MCF 10A (cell line): Measurements from ENCODE around the gene MIS12. TPM values are rescaled to one million over a fixed set of nuclear protein-coding genes. Genes with fewer than 3 reads are reported as not detected.

Experiments used
- BruUV-seq: library from RNA; stranded (reverse); fragments of 400-500 nt; replicated peaks from 2 replicates; lab custom pipeline; 2021; lab: Mats Ljungman, UMichigan
- CTCF ChIA-PET: fragments of 300-600 bp; sonication (Branson Sonifier 250); formaldehyde crosslinking; extraction: SDS; loops from one replicate; lab custom pipeline; 2021; ENCODE audit warnings: antibody characterized with exemption, inconsistent platforms; lab: Yijun Ruan, JAX
- POLR2A ChIA-PET: fragments of 300-600, 350-650 bp; sonication (Branson Sonifier 250); formaldehyde crosslinking; extraction: SDS; loops from one replicate; lab custom pipeline; 2020; ENCODE audit warnings: antibody characterized with exemption, inconsistent platforms; lab: Yijun Ruan, JAX
- DNase-seq: peaks from one replicate; pipeline ENCODE4 v3.0.0-alpha.2; 2018; ENCODE audit not compliant: unreplicated experiment
- H3K27ac Mint-ChIP-seq: one replicate; pipeline ENCODE4 v1.8.0; 2022; ENCODE audit warnings: mild to moderate bottlenecking, low read depth, mixed read lengths; ENCODE audit not compliant: unreplicated experiment
- H3K27me3 Mint-ChIP-seq: one replicate; pipeline ENCODE4 v1.8.0; 2022; ENCODE audit warnings: mixed read lengths; ENCODE audit not compliant: insufficient read depth, unreplicated experiment
- H3K36me3 Mint-ChIP-seq: one replicate; pipeline ENCODE4 v1.8.0; 2022; ENCODE audit warnings: mild to moderate bottlenecking, moderate library complexity, mixed read lengths; ENCODE audit not compliant: insufficient read depth, unreplicated experiment
- H3K4me1 Mint-ChIP-seq: one replicate; pipeline ENCODE4 v1.8.0; 2022; ENCODE audit warnings: mixed read lengths; ENCODE audit not compliant: insufficient read depth, unreplicated experiment
- H3K4me3 Mint-ChIP-seq: one replicate; pipeline ENCODE4 v1.8.0; 2022; ENCODE audit warnings: mild to moderate bottlenecking, moderate library complexity, mixed read lengths; ENCODE audit not compliant: unreplicated experiment
- H3K9me3 Mint-ChIP-seq: one replicate; pipeline ENCODE4 v1.8.0; 2022; ENCODE audit warnings: mixed read lengths; ENCODE audit not compliant: unreplicated experiment
- CTCF ChIP-seq: fragments of 200-600 bp; IDR thresholded peaks from one replicate; pipeline ENCODE4 v1.8.0; 2022; ENCODE audit warnings: antibody characterized with exemption, mild to moderate bottlenecking; ENCODE audit not compliant: unreplicated experiment
- intact Hi-C: fragments of 100-400 bp; cut with micrococcal nuclease; formaldehyde crosslinking; loops from 2 replicates; pipeline ENCODE4 v1.14.1; 2022
- total RNA-seq: library from RNA; stranded (reverse); gene quantifications from 2 replicates; pipeline ENCODE4 v1.2.3, GENCODE V29; 2022

The MIS12 gene
- total RNA-seq, 1 experiment from 2014 or later, result 32.8 TPM

GRCh38 chr17:5540321-5540720 is 54.0 kb downstream of the MIS12 start:
- H3K4me3 Mint-ChIP-seq, result no peak overlapping the region
- no peaks in the 10 kb centered on the region for H3K4me1 Mint-ChIP-seq
- ChIA-PET CTCF (no interaction called here), POLR2A (no interaction called here)
- no peak for TF ChIP-seq CTCF
- no peaks in the 10 kb centered on the region for H3K27me3 Mint-ChIP-seq
- no peaks in the 10 kb centered on the region for H3K9me3 Mint-ChIP-seq
- peaks cover 29% of the 10 kb centered on the region for H3K36me3 Mint-ChIP-seq
- no TSS peak for BruUV-seq
- no peak overlapping the region for H3K27ac Mint-ChIP-seq
- intact Hi-C loops, result no loop called here
- DNase-seq, result no peak

Other genes with a start within 250 kb of the MIS12 start
- gene RABEP1, start 204.3 kb upstream of the MIS12 start, total RNA-seq, result 49.5 and 50.1 TPM in 2 replicates
- 88.2 and 89.2 TPM in 2 replicates for gene NUP88, start 66.9 kb upstream of the MIS12 start, total RNA-seq
- gene RPAIN, start 66.4 kb upstream of the MIS12 start, total RNA-seq, result 49.0 and 49.3 TPM in 2 replicates
- 386 and 438 TPM in 2 replicates for gene C1QBP, start 47.4 kb upstream of the MIS12 start, total RNA-seq
- 32.1 and 41.0 TPM in 2 replicates for gene DHX33, start 17.6 kb upstream of the MIS12 start, total RNA-seq
- 107 and 125 TPM in 2 replicates for gene DERL2, start 388 bp upstream of the MIS12 start, total RNA-seq
- gene NLRP1, start 97.9 kb downstream of the MIS12 start, total RNA-seq, result 29.0 and 33.5 TPM in 2 replicates